ENCODE results near the gene MBTPS2.

- TF ChIP-seq CTCF (IDR thresholded peaks at IDR 0.05; ENCODE audit: borderline replicate concordance, extremely low read depth, low read length, poor library complexity, severe bottlenecking): no peak
- no peak for TF ChIP-seq EZH2 (IDR thresholded peaks at IDR 0.05; ENCODE audit: borderline replicate concordance, low read depth, low read length, severe bottlenecking)
Observed at GRCh38 chrX:21881881-21882574, 42.6 kb downstream of the MBTPS2 start.
